ENCODE measurements around the gene NOP9. TPM values are rescaled to one million over a fixed set of nuclear protein-coding genes. Genes with fewer than 3 reads are reported as not detected.
"Not testable (repeated sequence)": the region's sequence is repeated elsewhere in the genome, so short reads cannot be mapped to it uniquely, and the experiment has no call there.

NOP9 gene
- total RNA-seq, 6 experiments from 2014 or later, result 25.4 to 31.1 (median 28.1) TPM

- Mint-ChIP-seq H3K4me3 (no peak overlapping the region), H3K4me1 (ENCODE audit: low read depth) (peaks cover 43% of the 10 kb centered on the region), H3K27ac (no peak overlapping the region), H3K36me3 (ENCODE audit: low read depth) (no peaks in the 10 kb centered on the region), H3K27me3 (ENCODE audit: insufficient read depth) (peaks cover 26% of the 10 kb centered on the region), H3K9me3 (no peaks in the 10 kb centered on the region)
- TF ChIP-seq, protein P1, sequence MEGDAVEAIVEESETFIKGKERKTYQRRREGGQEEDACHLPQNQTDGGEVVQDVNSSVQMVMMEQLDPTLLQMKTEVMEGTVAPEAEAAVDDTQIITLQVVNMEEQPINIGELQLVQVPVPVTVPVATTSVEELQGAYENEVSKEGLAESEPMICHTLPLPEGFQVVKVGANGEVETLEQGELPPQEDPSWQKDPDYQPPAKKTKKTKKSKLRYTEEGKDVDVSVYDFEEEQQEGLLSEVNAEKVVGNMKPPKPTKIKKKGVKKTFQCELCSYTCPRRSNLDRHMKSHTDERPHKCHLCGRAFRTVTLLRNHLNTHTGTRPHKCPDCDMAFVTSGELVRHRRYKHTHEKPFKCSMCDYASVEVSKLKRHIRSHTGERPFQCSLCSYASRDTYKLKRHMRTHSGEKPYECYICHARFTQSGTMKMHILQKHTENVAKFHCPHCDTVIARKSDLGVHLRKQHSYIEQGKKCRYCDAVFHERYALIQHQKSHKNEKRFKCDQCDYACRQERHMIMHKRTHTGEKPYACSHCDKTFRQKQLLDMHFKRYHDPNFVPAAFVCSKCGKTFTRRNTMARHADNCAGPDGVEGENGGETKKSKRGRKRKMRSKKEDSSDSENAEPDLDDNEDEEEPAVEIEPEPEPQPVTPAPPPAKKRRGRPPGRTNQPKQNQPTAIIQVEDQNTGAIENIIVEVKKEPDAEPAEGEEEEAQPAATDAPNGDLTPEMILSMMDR (IDR thresholded peaks at IDR 0.05), result no peak
- no peak for DNase-seq
Measured at GRCh38 chr14:24349742-24350141, 50.1 kb downstream of the NOP9 start.

DNA sequence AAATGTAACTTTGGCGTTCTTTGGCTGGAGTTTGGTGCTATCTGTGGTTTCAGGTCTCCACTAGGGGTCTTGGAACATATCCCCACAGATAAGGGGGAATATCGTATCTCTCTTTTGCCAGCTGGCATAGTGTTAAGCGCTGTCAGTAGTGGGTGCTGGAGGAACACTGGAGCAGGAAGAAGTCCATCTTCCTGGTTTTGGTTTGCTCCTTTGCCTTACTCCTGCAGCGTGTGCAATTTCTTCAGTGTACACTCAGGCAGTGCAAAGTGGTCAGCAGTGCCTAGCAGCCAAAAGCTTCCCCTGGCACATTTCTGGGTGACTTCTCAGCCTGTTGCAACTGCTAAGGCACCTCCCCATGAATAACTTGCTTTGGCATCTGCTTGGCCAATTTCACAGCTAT, 51.9 kb downstream of the NOP9 start:
- H3K4me3 Mint-ChIP-seq, result no peak overlapping the region
- H3K27ac Mint-ChIP-seq, result no peak overlapping the region
- no peaks in the 10 kb centered on the region for H3K9me3 Mint-ChIP-seq
- peaks cover 43% of the 10 kb centered on the region for H3K4me1 Mint-ChIP-seq (ENCODE audit: low read depth)
- H3K36me3 Mint-ChIP-seq (ENCODE audit: low read depth), result no peaks in the 10 kb centered on the region
- TF ChIP-seq, protein P1 (IDR thresholded peaks at IDR 0.05), result peak; percentile 44
- peaks cover 15% of the 10 kb centered on the region for H3K27me3 Mint-ChIP-seq (ENCODE audit: insufficient read depth)
- peak; percentile 39 for DNase-seq

DNA sequence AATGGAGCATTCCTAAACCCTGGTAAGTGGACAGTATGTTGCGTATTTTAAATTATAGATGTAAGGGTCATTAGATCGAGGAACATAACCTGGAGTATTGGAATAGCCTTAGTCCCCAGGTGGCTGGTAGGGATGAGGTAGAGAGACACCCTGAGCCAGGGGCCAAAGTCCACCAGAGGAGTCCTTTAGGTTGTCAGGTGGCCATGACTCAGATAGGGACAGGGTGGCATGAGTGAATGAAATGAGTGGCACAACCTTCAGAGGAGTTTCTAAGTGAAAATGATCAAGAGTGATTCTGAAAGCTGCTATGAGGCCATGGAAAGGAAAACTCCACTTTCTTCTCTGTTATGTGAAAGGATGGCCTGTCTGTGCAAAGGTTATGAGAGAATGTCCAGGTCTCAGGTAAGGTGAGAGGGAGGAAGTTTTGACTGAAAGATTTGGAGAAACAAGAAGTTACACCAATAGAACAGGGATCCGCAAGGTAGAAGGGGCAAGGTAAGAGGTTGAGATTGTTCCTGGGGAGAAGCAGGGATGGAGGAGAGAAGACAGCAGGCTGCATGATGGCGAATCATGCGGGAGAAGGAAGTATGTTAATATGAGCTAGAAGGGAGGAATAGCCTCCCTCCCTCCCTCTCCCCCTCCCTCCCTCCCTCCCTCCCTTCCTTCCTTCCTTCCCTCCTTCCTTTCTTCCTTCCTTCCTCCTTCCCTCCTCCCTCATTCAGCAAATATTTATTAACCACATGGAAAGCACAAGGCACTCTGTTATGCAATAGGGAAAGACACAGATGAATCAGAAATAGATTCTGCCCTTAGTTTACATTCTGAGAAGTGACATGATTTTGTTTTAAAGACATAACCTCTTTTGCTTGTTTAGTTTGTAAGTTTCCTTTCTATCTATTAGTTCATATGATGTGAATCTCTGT, 54.2 kb downstream of the NOP9 start:
- peaks cover 43% of the 10 kb centered on the region for H3K4me1 Mint-ChIP-seq (ENCODE audit: low read depth)
- TF ChIP-seq, protein P1 (IDR thresholded peaks at IDR 0.05), result no peak
- H3K9me3 Mint-ChIP-seq, result no peaks in the 10 kb centered on the region
- H3K27me3 Mint-ChIP-seq (ENCODE audit: insufficient read depth), result peaks cover 12% of the 10 kb centered on the region
- peak overlapping the region; percentile 55 for H3K27ac Mint-ChIP-seq
- peak; percentile 56 for DNase-seq
- H3K4me3 Mint-ChIP-seq, result peak overlapping the region; percentile 15; the same call in 1 of the 2 replicates
- no peaks in the 10 kb centered on the region for H3K36me3 Mint-ChIP-seq (ENCODE audit: low read depth)

DNA sequence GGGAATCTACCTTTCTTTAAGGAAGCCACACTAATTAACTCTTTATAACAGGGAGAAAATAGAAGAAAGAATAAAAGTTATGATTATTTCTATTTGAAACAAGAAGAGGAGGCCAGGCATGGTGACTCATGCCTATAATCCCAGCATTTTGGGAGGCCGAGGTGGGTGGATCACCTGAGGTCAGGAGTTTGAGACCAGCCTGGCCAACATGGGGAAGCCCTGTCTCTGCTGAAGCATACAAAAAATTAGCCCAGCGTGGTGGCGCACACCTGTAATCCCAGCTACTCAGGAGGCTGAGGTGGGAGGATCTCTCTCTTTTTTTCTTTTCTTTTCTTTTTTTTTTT, 54.8 kb downstream of the NOP9 start:
- Mint-ChIP-seq H3K4me3 (peak overlapping the region; percentile 15; the same call in 1 of the 2 replicates), H3K27ac (peak overlapping the region; percentile 55), H3K4me1 (ENCODE audit: low read depth) (peaks cover 43% of the 10 kb centered on the region)
- DNase-seq; H3K27me3 Mint-ChIP-seq (ENCODE audit: insufficient read depth); H3K36me3 Mint-ChIP-seq (ENCODE audit: low read depth); H3K9me3 Mint-ChIP-seq: not testable (repeated sequence)

- H3K4me1 Mint-ChIP-seq (ENCODE audit: low read depth), result peaks cover 37% of the 10 kb centered on the region
- DNase-seq, result no peak
- no peaks in the 10 kb centered on the region for H3K36me3 Mint-ChIP-seq (ENCODE audit: low read depth)
Measured at GRCh38 chr14:24355009-24355408, 55.4 kb downstream of the NOP9 start.

DNA sequence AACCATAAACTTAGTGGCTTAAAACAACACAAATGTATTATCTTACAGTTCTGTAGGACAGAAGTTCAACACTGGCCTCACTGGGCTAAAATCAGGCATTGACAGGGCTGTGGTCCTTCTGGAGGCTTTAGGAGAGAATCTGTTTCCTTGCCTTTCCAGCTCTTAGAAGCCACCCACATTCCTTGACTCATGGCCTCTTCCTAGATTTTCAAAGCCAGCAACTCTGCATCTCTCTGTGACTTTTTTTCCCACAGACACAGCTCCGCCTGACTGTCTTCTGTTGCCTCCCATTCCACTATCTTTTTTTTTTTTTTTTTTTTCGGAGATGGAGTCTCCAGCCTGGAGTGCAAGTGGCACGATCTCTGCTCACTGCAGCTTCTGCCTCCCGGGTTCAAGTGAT, 56.6 kb downstream of the NOP9 start:
- no peak overlapping the region for H3K27ac Mint-ChIP-seq
- no peaks in the 10 kb centered on the region for H3K36me3 Mint-ChIP-seq (ENCODE audit: low read depth)
- H3K9me3 Mint-ChIP-seq, result no peaks in the 10 kb centered on the region
- H3K4me1 Mint-ChIP-seq (ENCODE audit: low read depth), result peaks cover 41% of the 10 kb centered on the region
- no peak overlapping the region for H3K4me3 Mint-ChIP-seq
- DNase-seq, result no peak
- peaks cover 4% of the 10 kb centered on the region for H3K27me3 Mint-ChIP-seq (ENCODE audit: insufficient read depth)
- TF ChIP-seq, protein P1 (IDR thresholded peaks at IDR 0.05), result no peak

More at GRCh38 chr14:24355009-24355408, 55.4 kb downstream of the NOP9 start:
- H3K4me3 Mint-ChIP-seq, result no peak overlapping the region
- no peak overlapping the region for H3K27ac Mint-ChIP-seq
- H3K27me3 Mint-ChIP-seq (ENCODE audit: insufficient read depth), result peaks cover 5% of the 10 kb centered on the region
- TF ChIP-seq, protein P1 (IDR thresholded peaks at IDR 0.05), result no peak
- H3K9me3 Mint-ChIP-seq, result no peaks in the 10 kb centered on the region
